Adrenal gland (tissue), 5 donors: Measurements from ENCODE around the gene ACRBP.
A peak's percentile ranks its signal among the peaks of the same experiment; 100 is the strongest.

Experiments
- POLR2A ChIP-seq, 2 donors: fragments of 450-650 bp; IDR thresholded peaks; one replicate each; pipeline ENCODE4 v1.6.1; 2017; ENCODE audit warnings: antibody characterized with exemption in 2 of 2, mild to moderate bottlenecking in 2 of 2, moderate library complexity in 1 of 2
- TF ChIP-seq, protein P1 (sequence below), 6 experiments: fragments of 450-650 bp in 4 of 6; fragments of 200-600 bp in 2 of 6; sonication (generic) in 1 of 6; IDR thresholded peaks; 1 replicate in 5 of 6; 2 replicates in 1 of 6; pipeline versions ENCODE4 v1.5.1 to v1.8.0; 2016 to 2021; ENCODE audit warnings: antibody characterized with exemption in 6 of 6, mild to moderate bottlenecking in 2 of 6, moderate library complexity in 1 of 6
- donor health status: DM: no; HTN: no; CAD: no.

- TF ChIP-seq, protein P1, sequence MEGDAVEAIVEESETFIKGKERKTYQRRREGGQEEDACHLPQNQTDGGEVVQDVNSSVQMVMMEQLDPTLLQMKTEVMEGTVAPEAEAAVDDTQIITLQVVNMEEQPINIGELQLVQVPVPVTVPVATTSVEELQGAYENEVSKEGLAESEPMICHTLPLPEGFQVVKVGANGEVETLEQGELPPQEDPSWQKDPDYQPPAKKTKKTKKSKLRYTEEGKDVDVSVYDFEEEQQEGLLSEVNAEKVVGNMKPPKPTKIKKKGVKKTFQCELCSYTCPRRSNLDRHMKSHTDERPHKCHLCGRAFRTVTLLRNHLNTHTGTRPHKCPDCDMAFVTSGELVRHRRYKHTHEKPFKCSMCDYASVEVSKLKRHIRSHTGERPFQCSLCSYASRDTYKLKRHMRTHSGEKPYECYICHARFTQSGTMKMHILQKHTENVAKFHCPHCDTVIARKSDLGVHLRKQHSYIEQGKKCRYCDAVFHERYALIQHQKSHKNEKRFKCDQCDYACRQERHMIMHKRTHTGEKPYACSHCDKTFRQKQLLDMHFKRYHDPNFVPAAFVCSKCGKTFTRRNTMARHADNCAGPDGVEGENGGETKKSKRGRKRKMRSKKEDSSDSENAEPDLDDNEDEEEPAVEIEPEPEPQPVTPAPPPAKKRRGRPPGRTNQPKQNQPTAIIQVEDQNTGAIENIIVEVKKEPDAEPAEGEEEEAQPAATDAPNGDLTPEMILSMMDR (IDR thresholded peaks at IDR 0.05): peak in 1 of 6 experiments; percentile 3
- peak in 1 of 2 donors; percentile 40 for TF ChIP-seq POLR2A (IDR thresholded peaks at IDR 0.05)
Observed at GRCh38 chr12:6662906-6663742, 15.9 kb upstream of the ACRBP start, which contains the start of gene ING4.
